ENCODE data around the gene LTA4H. TPM values are rescaled to one million over a fixed set of nuclear protein-coding genes. Genes with fewer than 3 reads are reported as not detected.

The LTA4H gene
- total and polyA plus RNA-seq, 2 experiments from 2014 or later = 35.0 to 90.5 TPM

GRCh38 chr12:96041181-96041580, 5.8 kb upstream of the LTA4H start:
- no peak overlapping the region for H2AFZ ChIP-seq
- H3K9me3 ChIP-seq (ENCODE audit: low read depth) = no peaks in the 10 kb centered on the region
- TF ChIP-seq CTCF (IDR thresholded peaks at IDR 0.05; ENCODE audit: poor library complexity) (no peak), EZH2phosphoT487 (IDR thresholded peaks at IDR 0.05; ENCODE audit: low read depth, severe bottlenecking, unreplicated experiment) (no peak), EZH2 (IDR thresholded peaks at IDR 0.05; ENCODE audit: borderline replicate concordance) (no peak)
- H3K9me2 ChIP-seq (replicated peaks; ENCODE audit: insufficient read depth) = no peaks in the 10 kb centered on the region
- no peaks in the 10 kb centered on the region for H3K36me3 ChIP-seq (replicated peaks; ENCODE audit: insufficient read depth, low read depth)
- H4K20me1 ChIP-seq (ENCODE audit: insufficient read depth, poor library complexity, severe bottlenecking) = no peaks in the 10 kb centered on the region
- H3K27me3 ChIP-seq = no peaks in the 10 kb centered on the region
- H3K27ac ChIP-seq = no peak overlapping the region
- H3K4me1 ChIP-seq (ENCODE audit: insufficient read depth) = peaks cover under 1% of the 10 kb centered on the region
- DNase-seq (ENCODE audit: low spot score) = no peak
- WGBS (ENCODE audit: low lambda C conversion rate, missing lambda C conversion rate) = 95% methylated on average over 1 of the region's 1 CpG
- no peaks in the 10 kb centered on the region for H3K79me2 ChIP-seq
- H3K4me3 ChIP-seq = no peak overlapping the region
- H3K4me2 ChIP-seq = no peak overlapping the region

- Histone ChIP-seq H3K79me2 (no peaks in the 10 kb centered on the region), H3K36me3 (replicated peaks; ENCODE audit: insufficient read depth, low read depth) (no peaks in the 10 kb centered on the region), H3K9me3 (ENCODE audit: low read depth) (no peaks in the 10 kb centered on the region), H3K4me3 (no peak overlapping the region), H4K20me1 (ENCODE audit: insufficient read depth, poor library complexity, severe bottlenecking) (no peaks in the 10 kb centered on the region), H2AFZ (no peak overlapping the region), H3K4me1 (ENCODE audit: insufficient read depth) (no peaks in the 10 kb centered on the region), H3K4me2 (no peak overlapping the region), H3K27ac (no peak overlapping the region), H3K9me2 (replicated peaks; ENCODE audit: insufficient read depth) (no peaks in the 10 kb centered on the region), H3K27me3 (no peaks in the 10 kb centered on the region)
- TF ChIP-seq EZH2phosphoT487 (IDR thresholded peaks at IDR 0.05; ENCODE audit: low read depth, severe bottlenecking, unreplicated experiment) = no peak
- WGBS (ENCODE audit: low lambda C conversion rate, missing lambda C conversion rate) = 32% methylated on average over 3 of the region's 3 CpGs
- no peak for DNase-seq (ENCODE audit: low spot score)
These were observed 5.1 kb upstream of the LTA4H start for GRCh38 chr12:96040305-96041133.

GRCh38 chr12:96039516-96039915, 4.1 kb upstream of the LTA4H start:
- no peaks in the 10 kb centered on the region for H3K9me2 ChIP-seq (replicated peaks; ENCODE audit: insufficient read depth)
- 93% methylated on average over 3 of the region's 3 CpGs for WGBS (ENCODE audit: low lambda C conversion rate, missing lambda C conversion rate)
- H3K36me3 ChIP-seq (replicated peaks; ENCODE audit: insufficient read depth, low read depth) = no peaks in the 10 kb centered on the region
- H2AFZ ChIP-seq = no peak overlapping the region
- no peaks in the 10 kb centered on the region for H3K4me1 ChIP-seq (ENCODE audit: insufficient read depth)
- DNase-seq (ENCODE audit: low spot score) = no peak
- no peak overlapping the region for H3K4me2 ChIP-seq
- no peak overlapping the region for H3K27ac ChIP-seq
- H3K79me2 ChIP-seq = no peaks in the 10 kb centered on the region
- H3K4me3 ChIP-seq = no peak overlapping the region
- no peaks in the 10 kb centered on the region for H3K27me3 ChIP-seq
- TF ChIP-seq EZH2phosphoT487 (IDR thresholded peaks at IDR 0.05; ENCODE audit: low read depth, severe bottlenecking, unreplicated experiment) (no peak), CTCF (IDR thresholded peaks at IDR 0.05; ENCODE audit: poor library complexity) (no peak), EZH2 (IDR thresholded peaks at IDR 0.05; ENCODE audit: borderline replicate concordance) (no peak)
- no peaks in the 10 kb centered on the region for H3K9me3 ChIP-seq (ENCODE audit: low read depth)
- H4K20me1 ChIP-seq (ENCODE audit: insufficient read depth, poor library complexity, severe bottlenecking) = no peaks in the 10 kb centered on the region

- 98% methylated on average over 8 of the region's 8 CpGs for WGBS (ENCODE audit: low lambda C conversion rate, missing lambda C conversion rate)
- Histone ChIP-seq H3K9me3 (ENCODE audit: low read depth) (no peaks in the 10 kb centered on the region), H3K36me3 (replicated peaks; ENCODE audit: insufficient read depth, low read depth) (no peaks in the 10 kb centered on the region), H3K9me2 (replicated peaks; ENCODE audit: insufficient read depth) (no peaks in the 10 kb centered on the region), H3K4me3 (no peak overlapping the region), H3K27ac (no peak overlapping the region), H3K4me2 (no peak overlapping the region), H3K27me3 (no peaks in the 10 kb centered on the region), H2AFZ (no peak overlapping the region), H3K4me1 (ENCODE audit: insufficient read depth) (peaks cover 17% of the 10 kb centered on the region), H3K79me2 (peaks cover 24% of the 10 kb centered on the region), H4K20me1 (ENCODE audit: insufficient read depth, poor library complexity, severe bottlenecking) (peaks cover 3% of the 10 kb centered on the region)
- TF ChIP-seq EZH2 (IDR thresholded peaks at IDR 0.05; ENCODE audit: borderline replicate concordance) = no peak
- no peak for TF ChIP-seq EZH2phosphoT487 (IDR thresholded peaks at IDR 0.05; ENCODE audit: low read depth, severe bottlenecking, unreplicated experiment)
- no peak for DNase-seq (ENCODE audit: low spot score)
These were observed 1.5 kb upstream of the LTA4H start for GRCh38 chr12:96036765-96037455.
